ENCODE results near the gene XPR1.
"Not testable (repeated sequence)": the region's sequence is repeated elsewhere in the genome, so short reads cannot be mapped to it uniquely, and the experiment has no call there.

DNA sequence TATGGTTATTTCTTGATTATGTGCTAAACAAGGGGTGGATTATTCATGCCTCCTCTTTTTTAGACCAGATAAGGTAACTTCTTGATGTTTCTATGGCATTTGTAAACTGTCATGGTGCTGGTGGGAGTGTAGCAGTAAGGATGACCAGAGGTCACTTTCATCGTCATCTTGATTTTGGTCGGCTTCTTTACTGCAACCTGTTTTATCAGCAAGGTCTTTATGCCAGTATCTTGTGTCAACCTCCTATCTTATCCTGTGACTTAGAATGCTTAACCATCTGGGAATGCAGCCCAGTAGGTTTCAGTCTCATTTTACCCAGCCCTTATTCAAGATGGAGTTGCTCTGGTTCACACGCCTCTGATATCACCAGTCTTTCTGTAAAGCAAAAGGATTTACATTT, 95.9 kb downstream of the XPR1 start:
- not testable (repeated sequence) for TF ChIP-seq PAX5 (IDR thresholded peaks at IDR 0.05; ENCODE audit: insufficient read depth, low read length, severe bottlenecking); POLR2A (IDR thresholded peaks at IDR 0.05; ENCODE audit: low read depth, low read length); TAF1 (IDR thresholded peaks at IDR 0.05; ENCODE audit: low read depth, low read length); POLR2AphosphoS5 (IDR thresholded peaks at IDR 0.05; ENCODE audit: low read depth, low read length)
